Ovary (tissue), 1 donor: ENCODE data around the gene KCNG2.

Experiments
- EP300 ChIP-seq: sonication (generic); formaldehyde crosslinking; IDR thresholded peaks from one replicate; pipeline ENCODE4 v1.6.1; 2017; ENCODE audit warnings: antibody characterized with exemption
- POLR2A ChIP-seq: fragments of 450-650 bp; IDR thresholded peaks from one replicate; pipeline ENCODE4 v1.6.1; 2017; ENCODE audit warnings: antibody characterized with exemption, mild to moderate bottlenecking, moderate library complexity

DNA sequence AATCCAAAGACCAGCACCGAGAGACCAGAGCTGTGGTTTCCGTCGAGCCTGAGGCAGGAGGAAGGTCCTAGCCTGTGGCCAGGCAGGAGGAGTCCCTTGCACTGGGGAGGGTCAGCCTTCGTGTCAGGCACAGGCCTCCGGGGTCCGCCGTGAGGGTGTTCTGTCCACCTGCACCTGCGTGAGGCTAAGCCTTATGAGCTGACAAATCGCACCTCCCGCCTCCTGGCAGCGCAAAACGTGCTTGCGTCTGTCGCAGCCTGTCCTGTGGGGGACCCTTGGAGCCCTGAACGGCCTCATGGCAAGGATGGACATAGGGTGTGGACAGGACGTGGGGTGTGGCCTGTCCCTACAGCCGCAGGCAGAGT, 73.3 kb downstream of the KCNG2 start:
- no peak for TF ChIP-seq EP300
- no peak for TF ChIP-seq POLR2A
